Hepatocyte (in vitro differentiated cells): ENCODE results near the gene NT5DC1. TPM values are rescaled to one million over a fixed set of nuclear protein-coding genes. Genes with fewer than 3 reads are reported as not detected.
A peak's percentile ranks its signal among the peaks of the same experiment; 100 is the strongest.

Source experiments
- DNase-seq: peaks from one replicate; pipeline ENCODE4 v3.0.0-alpha.2; 2016; ENCODE audit warnings: low spot score
- H2AFZ ChIP-seq: fragments of 200-600 bp; sonication (generic); 2 replicates; pipeline ENCODE4 v1.6.0; 2016; ENCODE audit warnings: antibody characterized with exemption, mild to moderate bottlenecking
- H3K27ac ChIP-seq: fragments of 200-600 bp; sonication (generic); 2 replicates; pipeline ENCODE4 v1.5.1; 2016; ENCODE audit warnings: mild to moderate bottlenecking
- H3K27me3 ChIP-seq: fragments of 200-600 bp; sonication (generic); 2 replicates; pipeline ENCODE4 v1.6.1; 2016
- H3K36me3 ChIP-seq: fragments of 200-600 bp; sonication (generic); replicated peaks from 2 replicates; pipeline ENCODE4 v1.5.1; 2016; ENCODE audit warnings: low read depth; ENCODE audit not compliant: insufficient read depth
- H3K4me1 ChIP-seq: fragments of 200-600 bp; sonication (generic); 2 replicates; pipeline ENCODE4 v1.5.1; 2016; ENCODE audit warnings: mild to moderate bottlenecking, moderate library complexity; ENCODE audit not compliant: insufficient read depth
- H3K4me2 ChIP-seq: fragments of 200-600 bp; sonication (generic); 2 replicates; pipeline ENCODE4 v1.6.0; 2016
- H3K4me3 ChIP-seq: fragments of 200-600 bp; sonication (generic); 2 replicates; pipeline ENCODE4 v1.5.1; 2016; ENCODE audit warnings: mild to moderate bottlenecking
- H3K79me2 ChIP-seq: fragments of 200-600 bp; sonication (generic); 2 replicates; pipeline ENCODE4 v1.6.0; 2017; ENCODE audit warnings: mild to moderate bottlenecking
- H3K9me2 ChIP-seq: fragments of 200-600 bp; sonication (generic); replicated peaks from 2 replicates; pipeline ENCODE4 v1.6.0; 2017; ENCODE audit warnings: mild to moderate bottlenecking; ENCODE audit not compliant: insufficient read depth
- H3K9me3 ChIP-seq: fragments of 200-600 bp; sonication (generic); 2 replicates; pipeline ENCODE4 v1.5.1; 2016; ENCODE audit warnings: low read depth, mild to moderate bottlenecking
- H4K20me1 ChIP-seq: fragments of 200-600 bp; sonication (generic); 2 replicates; pipeline ENCODE4 v1.6.0; 2016; ENCODE audit warnings: mild to moderate bottlenecking; ENCODE audit not compliant: insufficient read depth, poor library complexity, severe bottlenecking
- EZH2 ChIP-seq: fragments of 200-600 bp; sonication (generic); IDR thresholded peaks from 2 replicates; pipeline ENCODE4 v1.6.1; 2016; ENCODE audit warnings: antibody characterized with exemption, mild to moderate bottlenecking, borderline replicate concordance
- EZH2phosphoT487 ChIP-seq: fragments of 200-600 bp; sonication (generic); IDR thresholded peaks from one replicate; pipeline ENCODE4 v1.6.1; 2018; ENCODE audit warnings: antibody characterized with exemption, mild to moderate bottlenecking, low read depth, moderate library complexity; ENCODE audit not compliant: unreplicated experiment, severe bottlenecking
- WGBS: methylation state at CpG from one replicate; pipeline ENCODE4 v1.1.6; 2016; ENCODE audit warnings: low lambda C conversion rate; ENCODE audit errors: missing lambda C conversion rate; 5-methylcytosine and 5-hydroxymethylcytosine counted together
- polyA plus RNA-seq: library from polyadenylated mRNA; unstranded; fragments of >200 nt; fragmentation: Nextera tagmentation; extraction: Ambion mirVana; gene quantifications from 2 replicates; pipeline ENCODE4 v1.2.1, GENCODE V29; 2016
- total RNA-seq: library from RNA; depleted of rRNA; stranded (reverse); fragments of >200 nt; gene quantifications from 2 replicates; pipeline ENCODE4 v1.2.3, GENCODE V29; 2014
- TF ChIP-seq, protein P1 (sequence below): fragments of 200-600 bp; sonication (generic); IDR thresholded peaks from 2 replicates; pipeline ENCODE4 v1.5.1; 2016; ENCODE audit warnings: antibody characterized with exemption, mild to moderate bottlenecking; ENCODE audit not compliant: poor library complexity

NT5DC1 gene
- 10.3 and 11.4 TPM in 2 replicates for total RNA-seq
- polyA plus RNA-seq, result 27.8 and 39.2 TPM in 2 replicates

DNA sequence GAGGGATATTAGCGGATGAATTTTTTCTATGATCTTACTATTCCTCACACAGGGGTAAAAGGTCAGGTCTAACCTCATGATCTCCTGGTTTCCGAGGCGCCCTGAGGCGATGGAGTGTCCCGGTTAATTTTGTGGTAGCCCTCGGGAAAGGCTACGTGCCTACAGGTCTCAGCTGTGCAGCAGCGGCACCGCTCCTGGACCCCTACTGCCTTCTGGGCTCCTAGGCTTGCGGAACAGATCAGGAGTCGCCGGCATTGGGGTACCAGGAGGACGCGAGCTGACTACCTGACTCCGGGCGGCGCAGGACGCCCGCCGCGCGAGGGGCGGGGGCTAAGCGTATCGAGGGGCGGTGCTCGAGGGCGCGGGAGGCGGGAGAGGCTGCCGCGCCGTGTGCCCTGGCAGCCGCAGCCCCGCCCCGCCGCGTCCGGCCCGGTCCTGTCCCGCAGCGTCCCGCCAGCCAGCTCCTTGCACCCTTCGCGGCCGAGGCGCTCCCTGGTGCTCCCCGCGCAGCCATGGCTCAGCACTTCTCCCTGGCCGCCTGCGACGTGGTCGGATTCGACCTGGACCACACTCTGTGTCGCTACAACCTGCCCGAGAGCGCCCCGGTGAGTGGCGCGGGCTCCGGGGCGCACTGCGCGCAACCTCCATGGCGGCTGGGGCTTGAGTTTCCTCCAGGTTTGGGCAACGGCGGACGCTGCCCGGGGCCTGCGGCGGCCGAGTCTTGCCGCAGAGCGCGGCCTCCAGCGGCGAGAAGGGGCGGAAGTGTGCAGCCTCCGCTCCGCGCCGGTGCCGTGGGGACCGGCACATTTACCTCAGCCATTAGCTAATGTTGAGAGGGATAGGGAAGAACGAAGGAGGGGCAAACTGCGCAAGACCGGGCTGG lies at the start of gene NT5DC1:
Gene NT5DC1 (plus strand): TSS at position 435 of the 883 bp plus-strand sequence. CDS start 78 bp downstream, at position 513.
- H3K9me2 ChIP-seq, result no peaks in the 10 kb centered on the region
- no peak for TF ChIP-seq EZH2phosphoT487
- TF ChIP-seq, protein P1, sequence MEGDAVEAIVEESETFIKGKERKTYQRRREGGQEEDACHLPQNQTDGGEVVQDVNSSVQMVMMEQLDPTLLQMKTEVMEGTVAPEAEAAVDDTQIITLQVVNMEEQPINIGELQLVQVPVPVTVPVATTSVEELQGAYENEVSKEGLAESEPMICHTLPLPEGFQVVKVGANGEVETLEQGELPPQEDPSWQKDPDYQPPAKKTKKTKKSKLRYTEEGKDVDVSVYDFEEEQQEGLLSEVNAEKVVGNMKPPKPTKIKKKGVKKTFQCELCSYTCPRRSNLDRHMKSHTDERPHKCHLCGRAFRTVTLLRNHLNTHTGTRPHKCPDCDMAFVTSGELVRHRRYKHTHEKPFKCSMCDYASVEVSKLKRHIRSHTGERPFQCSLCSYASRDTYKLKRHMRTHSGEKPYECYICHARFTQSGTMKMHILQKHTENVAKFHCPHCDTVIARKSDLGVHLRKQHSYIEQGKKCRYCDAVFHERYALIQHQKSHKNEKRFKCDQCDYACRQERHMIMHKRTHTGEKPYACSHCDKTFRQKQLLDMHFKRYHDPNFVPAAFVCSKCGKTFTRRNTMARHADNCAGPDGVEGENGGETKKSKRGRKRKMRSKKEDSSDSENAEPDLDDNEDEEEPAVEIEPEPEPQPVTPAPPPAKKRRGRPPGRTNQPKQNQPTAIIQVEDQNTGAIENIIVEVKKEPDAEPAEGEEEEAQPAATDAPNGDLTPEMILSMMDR, result peak; percentile 48
- H3K4me2 ChIP-seq, result peak within 1 kb of the TSS; percentile 81
- peak; percentile 95 for DNase-seq
- H4K20me1 ChIP-seq, result no peaks in the 10 kb centered on the region
- H3K9me3 ChIP-seq, result no peaks in the 10 kb centered on the region
- peaks cover 42% of the 10 kb centered on the region for H3K4me1 ChIP-seq
- H3K27ac ChIP-seq, result peak within 1 kb of the TSS; percentile 98
- H3K79me2 ChIP-seq, result peaks cover 36% of the 10 kb centered on the region
- no peaks in the 10 kb centered on the region for H3K36me3 ChIP-seq
- peak within 1 kb of the TSS; percentile 93 for H2AFZ ChIP-seq
- WGBS, result 2% methylated on average over 58 of the region's 87 CpGs
- no peaks in the 10 kb centered on the region for H3K27me3 ChIP-seq
- peak within 1 kb of the TSS; percentile 97 for H3K4me3 ChIP-seq

DNA sequence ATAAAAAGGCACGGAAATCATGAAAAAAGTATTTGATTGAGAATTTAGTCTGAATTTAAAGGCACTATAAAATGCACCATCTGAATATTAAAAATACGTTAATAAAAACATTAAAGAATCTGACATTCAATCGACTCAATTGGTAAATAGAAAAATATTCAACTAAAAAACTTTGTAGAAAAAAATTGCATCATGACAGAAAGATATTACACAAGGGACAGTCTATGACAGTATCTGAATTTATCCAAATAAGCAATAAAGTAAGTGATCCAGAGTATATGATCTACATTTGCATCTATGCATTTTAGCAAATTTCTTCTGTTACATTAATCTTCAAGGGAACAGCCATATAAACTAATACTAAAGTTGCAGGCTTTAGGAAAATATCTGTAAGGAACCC lies 49.4 kb upstream of the NT5DC1 start:
- no peak for DNase-seq
- H3K4me2 ChIP-seq, result no peak overlapping the region
- no peaks in the 10 kb centered on the region for H4K20me1 ChIP-seq
- H3K9me3 ChIP-seq, result no peaks in the 10 kb centered on the region
- 99% methylated on average over 3 of the region's 3 CpGs for WGBS
- H3K9me2 ChIP-seq, result no peaks in the 10 kb centered on the region
- H3K27ac ChIP-seq, result no peak overlapping the region
- H3K4me1 ChIP-seq, result no peaks in the 10 kb centered on the region
- no peaks in the 10 kb centered on the region for H3K36me3 ChIP-seq
- TF ChIP-seq, protein P1, result no peak
- TF ChIP-seq EZH2 (no peak), EZH2phosphoT487 (no peak)
- no peak overlapping the region for H2AFZ ChIP-seq
- H3K27me3 ChIP-seq, result no peaks in the 10 kb centered on the region
- H3K4me3 ChIP-seq, result no peak overlapping the region
- peaks cover 73% of the 10 kb centered on the region for H3K79me2 ChIP-seq

DNA sequence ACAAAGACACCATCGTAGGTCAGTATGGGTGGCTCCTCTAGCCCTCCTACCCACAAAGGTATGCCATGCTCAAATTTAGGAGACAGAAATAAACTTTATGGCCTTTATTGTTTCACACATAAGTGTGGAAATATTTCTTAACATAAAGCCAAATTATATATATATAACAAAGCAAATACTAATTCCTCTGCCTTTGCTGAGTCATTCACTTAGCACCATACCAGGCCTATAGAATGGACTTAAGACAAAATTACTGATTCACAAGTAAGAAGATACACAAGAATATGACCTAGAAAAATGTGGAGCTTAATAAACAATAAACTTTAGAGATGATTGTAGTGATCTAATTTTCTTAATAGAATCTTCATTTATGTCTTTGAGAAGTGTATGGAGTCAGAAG lies 45.1 kb upstream of the NT5DC1 start:
- H3K27ac ChIP-seq, result no peak overlapping the region
- no peak for DNase-seq
- no peaks in the 10 kb centered on the region for H3K9me2 ChIP-seq
- no peaks in the 10 kb centered on the region for H3K9me3 ChIP-seq
- no peaks in the 10 kb centered on the region for H3K27me3 ChIP-seq
- H4K20me1 ChIP-seq, result no peaks in the 10 kb centered on the region
- H2AFZ ChIP-seq, result no peak overlapping the region
- 83% methylated on average over 1 of the region's 1 CpG for WGBS
- H3K79me2 ChIP-seq, result peaks cover 79% of the 10 kb centered on the region
- H3K4me1 ChIP-seq, result no peaks in the 10 kb centered on the region
- no peaks in the 10 kb centered on the region for H3K36me3 ChIP-seq
- TF ChIP-seq EZH2phosphoT487, result no peak
- TF ChIP-seq, protein P1, result no peak
- no peak overlapping the region for H3K4me3 ChIP-seq
- peak overlapping the region; percentile 32 for H3K4me2 ChIP-seq
